ENCODE data around the gene SEPTIN3. TPM values are rescaled to one million over a fixed set of nuclear protein-coding genes. Genes with fewer than 3 reads are reported as not detected.

Gene SEPTIN3
- total and polyA plus RNA-seq, 9 of the 15 experiments (the other 6 are each of a cell fraction or from before 2014, with no cell fraction given) = 0.06 TPM; not detected in 8

DNA sequence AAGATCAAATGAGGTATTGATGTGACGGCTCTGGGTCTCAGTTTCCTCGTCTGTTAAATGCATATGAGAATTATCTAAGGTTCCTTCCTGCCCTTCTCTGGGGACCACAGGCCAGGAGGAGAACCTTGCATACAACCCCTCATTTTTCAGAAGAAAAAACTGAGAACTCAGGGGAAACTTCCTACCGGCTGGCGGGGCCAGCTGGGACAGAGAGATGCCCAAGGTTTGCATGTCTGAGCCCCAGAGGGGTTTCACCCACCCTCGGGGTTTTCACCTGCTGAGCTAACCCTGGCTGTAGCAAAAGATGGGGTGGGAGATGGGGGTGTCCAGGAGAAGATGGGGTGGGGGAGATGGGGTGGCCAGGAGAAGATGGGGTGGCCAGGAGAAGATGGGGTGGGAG is 46.9 kb upstream of the SEPTIN3 start (continued):
- TF ChIP-seq, protein P1, sequence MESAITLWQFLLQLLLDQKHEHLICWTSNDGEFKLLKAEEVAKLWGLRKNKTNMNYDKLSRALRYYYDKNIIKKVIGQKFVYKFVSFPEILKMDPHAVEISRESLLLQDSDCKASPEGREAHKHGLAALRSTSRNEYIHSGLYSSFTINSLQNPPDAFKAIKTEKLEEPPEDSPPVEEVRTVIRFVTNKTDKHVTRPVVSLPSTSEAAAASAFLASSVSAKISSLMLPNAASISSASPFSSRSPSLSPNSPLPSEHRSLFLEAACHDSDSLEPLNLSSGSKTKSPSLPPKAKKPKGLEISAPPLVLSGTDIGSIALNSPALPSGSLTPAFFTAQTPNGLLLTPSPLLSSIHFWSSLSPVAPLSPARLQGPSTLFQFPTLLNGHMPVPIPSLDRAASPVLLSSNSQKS (CRISPR knock-in tag; IDR thresholded peaks at IDR 0.05) = no peak
- TF ChIP-seq ZNF184 (CRISPR knock-in tag; IDR thresholded peaks at IDR 0.05) (no peak), RBM22 (IDR thresholded peaks at IDR 0.05; ENCODE audit: low read depth, low read length, poor library complexity, severe bottlenecking) (no peak), SRSF9 (IDR thresholded peaks at IDR 0.05; ENCODE audit: borderline replicate concordance, low read depth, low read length) (no peak), RBM39 (optimal IDR thresholded peaks at IDR 0.05; ENCODE audit: low read depth, low read length) (no peak), ZNF584 (CRISPR knock-in tag; IDR thresholded peaks at IDR 0.05; ENCODE audit: low read depth) (no peak), TBP (optimal IDR thresholded peaks at IDR 0.05; ENCODE audit: low read depth, low read length) (no peak), CHD2 (IDR thresholded peaks at IDR 0.05; ENCODE audit: low read depth, low read length) (no peak)

DNA sequence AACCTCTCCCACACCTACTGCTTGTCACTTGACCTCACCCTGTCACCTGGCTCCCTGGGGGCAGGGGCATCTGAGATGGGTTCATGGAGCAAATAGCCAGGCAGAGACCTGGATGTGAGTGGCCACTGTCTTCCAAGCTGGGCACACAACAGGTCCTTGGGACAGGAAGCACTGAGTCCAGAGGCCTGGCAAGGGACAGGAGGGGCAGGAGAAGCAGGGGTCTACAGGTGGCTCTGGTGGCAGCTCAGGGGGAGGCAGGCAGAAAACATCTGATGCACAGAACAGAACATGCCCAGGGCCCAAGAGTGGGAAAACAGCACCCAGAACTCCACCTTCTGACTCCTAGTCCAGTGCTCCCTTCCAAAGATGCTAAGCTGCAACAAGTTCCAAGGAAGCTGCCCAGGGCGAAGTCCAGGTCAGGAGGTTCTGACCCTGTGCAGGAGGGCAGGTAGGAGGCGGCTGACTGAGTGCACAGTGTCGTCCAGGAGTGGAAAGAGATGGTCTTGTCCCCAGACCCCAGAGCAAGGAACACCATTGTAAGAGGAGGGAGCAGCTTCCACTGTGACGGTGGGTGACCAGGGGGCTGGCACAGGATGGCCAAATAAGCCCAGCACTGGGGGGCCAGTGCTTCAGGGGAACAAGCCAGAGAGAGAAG is 46.2 kb upstream of the SEPTIN3 start:
- FAIRE-seq = no peak
- 20% methylated on average over 4 of the region's 4 CpGs for WGBS (ENCODE audit: insufficient coverage, low coverage, missing lambda C conversion rate)
- Histone ChIP-seq H3K79me2 (ENCODE audit: control insufficient read depth, insufficient read depth, low read length) (no peaks in the 10 kb centered on the region), H3K4me3 (no peak overlapping the region), H3K9me1 (ENCODE audit: control insufficient read depth, insufficient read depth, low read length) (no peaks in the 10 kb centered on the region), H3K27me3 (ENCODE audit: control insufficient read depth in 2 of 2, insufficient read depth in 2 of 2, low read length in 2 of 2) (no peaks in the 10 kb centered on the region), H3K27ac (ENCODE audit: extremely low read depth, low read depth, low read length) (no peak overlapping the region), H2AFZ (ENCODE audit: low read depth, low read length) (no peak overlapping the region), H3K36me3 (ENCODE audit: control insufficient read depth, insufficient read depth, low read length) (no peaks in the 10 kb centered on the region), H4K20me1 (replicated peaks; ENCODE audit: control insufficient read depth, insufficient read depth, low read length) (no peaks in the 10 kb centered on the region), H3K4me2 (ENCODE audit: insufficient read depth, low read length) (no peak overlapping the region), H3K9ac (ENCODE audit: insufficient read depth in 1 of 2, low read depth in 2 of 2, low read length in 2 of 2) (0 out of 4 replicates have a peak overlapping the region, but pooled peaks of 1 of the 2 experiments have one; percentile 17), H3K4me1 (replicated peaks in 1 of 2; ENCODE audit: control insufficient read depth in 2 of 2, insufficient read depth in 2 of 2, low read length in 2 of 2) (peaks cover 4 to 49% of the 10 kb centered on the region in 2 experiments; a peak in 3 of 5 replicates), H3K9me3 (replicated peaks; ENCODE audit: control insufficient read depth, insufficient read depth, low read depth, low read length) (no peaks in the 10 kb centered on the region)
- intact Hi-C loops (cut with micrococcal nuclease) = no loop called here
- no peak for DNase-seq (ENCODE audit: extremely low read depth in 1 of 4, low spot score in 3 of 4)
- no peak for ATAC-seq
- POLR2A ChIA-PET = interaction anchor here (0.6 to 1.8 kb wide), 4 partner anchors 12 to 42 kb away, joined by 3 to 4 read pairs (median 4); partner anchors contain the start of gene CENPM
- CTCF ChIA-PET (ENCODE audit: low intra/inter-chr PET ratio) = no interaction called here
- no TSS peak for BruUV-seq (replicated peaks)
- in situ Hi-C loops (cut with MboI) = no loop called here
- no peak for TF ChIP-seq MCM5 (IDR thresholded peaks at IDR 0.05; ENCODE audit: low read depth)
- TF ChIP-seq, protein P2, sequence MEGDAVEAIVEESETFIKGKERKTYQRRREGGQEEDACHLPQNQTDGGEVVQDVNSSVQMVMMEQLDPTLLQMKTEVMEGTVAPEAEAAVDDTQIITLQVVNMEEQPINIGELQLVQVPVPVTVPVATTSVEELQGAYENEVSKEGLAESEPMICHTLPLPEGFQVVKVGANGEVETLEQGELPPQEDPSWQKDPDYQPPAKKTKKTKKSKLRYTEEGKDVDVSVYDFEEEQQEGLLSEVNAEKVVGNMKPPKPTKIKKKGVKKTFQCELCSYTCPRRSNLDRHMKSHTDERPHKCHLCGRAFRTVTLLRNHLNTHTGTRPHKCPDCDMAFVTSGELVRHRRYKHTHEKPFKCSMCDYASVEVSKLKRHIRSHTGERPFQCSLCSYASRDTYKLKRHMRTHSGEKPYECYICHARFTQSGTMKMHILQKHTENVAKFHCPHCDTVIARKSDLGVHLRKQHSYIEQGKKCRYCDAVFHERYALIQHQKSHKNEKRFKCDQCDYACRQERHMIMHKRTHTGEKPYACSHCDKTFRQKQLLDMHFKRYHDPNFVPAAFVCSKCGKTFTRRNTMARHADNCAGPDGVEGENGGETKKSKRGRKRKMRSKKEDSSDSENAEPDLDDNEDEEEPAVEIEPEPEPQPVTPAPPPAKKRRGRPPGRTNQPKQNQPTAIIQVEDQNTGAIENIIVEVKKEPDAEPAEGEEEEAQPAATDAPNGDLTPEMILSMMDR (IDR thresholded peaks at IDR 0.05 in 2 of 3, conservative IDR thresholded peaks at IDR 0.05 in 1 of 3; ENCODE audit: insufficient read depth in 2 of 3, low read depth in 1 of 3, low read length in 3 of 3) = no peak
- TF ChIP-seq HDAC1 (IDR thresholded peaks at IDR 0.05) = no peak
- TF ChIP-seq, protein P3, sequence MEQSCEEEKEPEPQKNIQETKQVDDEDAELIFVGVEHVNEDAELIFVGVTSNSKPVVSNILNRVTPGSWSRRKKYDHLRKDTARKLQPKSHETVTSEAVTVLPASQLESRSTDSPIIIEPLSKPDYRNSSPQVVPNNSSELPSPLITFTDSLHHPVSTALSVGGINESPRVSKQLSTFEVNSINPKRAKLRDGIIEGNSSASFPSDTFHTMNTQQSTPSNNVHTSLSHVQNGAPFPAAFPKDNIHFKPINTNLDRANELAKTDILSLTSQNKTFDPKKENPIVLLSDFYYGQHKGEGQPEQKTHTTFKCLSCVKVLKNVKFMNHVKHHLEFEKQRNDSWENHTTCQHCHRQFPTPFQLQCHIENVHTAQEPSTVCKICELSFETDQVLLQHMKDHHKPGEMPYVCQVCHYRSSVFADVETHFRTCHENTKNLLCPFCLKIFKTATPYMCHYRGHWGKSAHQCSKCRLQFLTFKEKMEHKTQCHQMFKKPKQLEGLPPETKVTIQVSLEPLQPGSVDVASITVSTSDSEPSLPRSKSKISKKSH (CRISPR knock-in tag; IDR thresholded peaks at IDR 0.05) = no peak
- TF ChIP-seq CHCHD3 (CRISPR knock-in tag; IDR thresholded peaks at IDR 0.05) = no peak
- no peak for TF ChIP-seq RBM25 (IDR thresholded peaks at IDR 0.05; ENCODE audit: low read depth, low read length, severe bottlenecking)
